Testis (tissue), 3 donors: Measurements from ENCODE around the gene SLC22A23. TPM values are rescaled to one million over a fixed set of nuclear protein-coding genes. Genes with fewer than 3 reads are reported as not detected.

Experiments used
- DNase-seq: peaks from one replicate; pipeline ENCODE4 v3.0.0-alpha.2; 2019
- H3K27ac ChIP-seq, 2 donors: fragments of 200-600 bp; sonication (generic); one replicate each; pipeline ENCODE4 v1.5.1; 2019
- H3K27me3 ChIP-seq: fragments of 200-600 bp; sonication (generic); one replicate; pipeline ENCODE4 v1.5.1; 2019
- H3K36me3 ChIP-seq: fragments of 200-600 bp; sonication (generic); one replicate; pipeline ENCODE4 v1.5.1; 2017; ENCODE audit warnings: low read depth; ENCODE audit errors: missing control alignments
- H3K4me1 ChIP-seq: fragments of 200-600 bp; sonication (generic); one replicate; pipeline ENCODE4 v1.5.1; 2019
- H3K4me3 ChIP-seq, 2 donors: fragments of 200-600 bp; sonication (generic); one replicate each; pipeline ENCODE4 v1.5.1; 2017 to 2019
- H3K9me3 ChIP-seq: fragments of 200-600 bp; sonication (generic); one replicate; pipeline ENCODE4 v1.5.1; 2017
- POLR2A ChIP-seq: fragments of 450-650 bp; IDR thresholded peaks from one replicate; pipeline ENCODE4 v1.6.1; 2017; ENCODE audit warnings: antibody characterized with exemption, mild to moderate bottlenecking, moderate library complexity
- WGBS, 2 donors: methylation state at CpG; one replicate each; pipeline ENCODE4 v1.1.5; 2018; 5-methylcytosine and 5-hydroxymethylcytosine counted together
- intact Hi-C: fragments of 100-400 bp; cut with DNase I; formaldehyde crosslinking; loops from one replicate; pipeline ENCODE4 v1.15.1; 2023; ENCODE audit warnings: low total_unique reads
- polyA plus RNA-seq: library from polyadenylated mRNA; stranded (reverse); fragments of 350-450 nt; fragmentation: Illumina TruSeq; extraction: RNeasy Lipid Tissue Mini Kit (QIAGEN cat#74804); gene quantifications from one replicate; pipeline ENCODE4 v1.2.3, GENCODE V29; 2014; ENCODE audit warnings: low read depth, low replicate concordance; ENCODE audit not compliant: insufficient read depth
- total RNA-seq, 2 donors: library from RNA; depleted of rRNA; stranded (reverse); fragments of >200 nt; gene quantifications; one replicate each; pipeline ENCODE4 v1.2.3, GENCODE V29; 2016
- TF ChIP-seq, protein P1 (sequence below), 3 experiments: fragments of 450-650 bp in 2 of 3; fragments of 200-600 bp in 1 of 3; sonication (generic) in 1 of 3; IDR thresholded peaks; one replicate each; pipeline ENCODE4 v1.5.1; 2016 to 2019; ENCODE audit warnings: antibody characterized with exemption in 3 of 3, mild to moderate bottlenecking in 2 of 3, moderate library complexity in 1 of 3

The SLC22A23 gene
- total and polyA plus RNA-seq, 3 donors from 2014 or later, result 9.0 to 20.9 (median 14.9) TPM

DNA sequence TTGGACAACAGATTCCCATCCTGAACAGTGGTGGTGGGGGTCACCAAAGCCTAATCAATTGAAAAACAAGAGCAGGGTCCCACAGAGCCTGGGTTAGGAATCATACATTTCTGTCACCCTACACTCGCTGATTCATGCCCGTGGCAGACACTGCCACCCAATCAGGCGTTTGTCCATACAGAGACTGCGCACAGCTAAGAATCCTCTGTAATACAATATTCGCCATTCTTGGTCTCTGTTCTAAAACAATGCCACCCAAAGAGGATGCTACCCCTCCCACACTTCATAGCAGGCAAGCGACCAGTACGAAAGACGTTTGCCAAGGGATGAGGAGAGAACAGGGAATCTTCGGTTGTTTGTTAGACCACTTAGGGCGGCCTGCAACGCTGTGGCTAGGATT is 28.1 kb upstream of the SLC22A23 start:
- no peaks in the 10 kb centered on the region for H3K36me3 ChIP-seq
- no peak overlapping the region for H3K27ac ChIP-seq
- intact Hi-C loops, result no loop called here
- no peak overlapping the region for H3K4me3 ChIP-seq
- no peaks in the 10 kb centered on the region for H3K4me1 ChIP-seq
- no peak for TF ChIP-seq POLR2A
- TF ChIP-seq, protein P1, sequence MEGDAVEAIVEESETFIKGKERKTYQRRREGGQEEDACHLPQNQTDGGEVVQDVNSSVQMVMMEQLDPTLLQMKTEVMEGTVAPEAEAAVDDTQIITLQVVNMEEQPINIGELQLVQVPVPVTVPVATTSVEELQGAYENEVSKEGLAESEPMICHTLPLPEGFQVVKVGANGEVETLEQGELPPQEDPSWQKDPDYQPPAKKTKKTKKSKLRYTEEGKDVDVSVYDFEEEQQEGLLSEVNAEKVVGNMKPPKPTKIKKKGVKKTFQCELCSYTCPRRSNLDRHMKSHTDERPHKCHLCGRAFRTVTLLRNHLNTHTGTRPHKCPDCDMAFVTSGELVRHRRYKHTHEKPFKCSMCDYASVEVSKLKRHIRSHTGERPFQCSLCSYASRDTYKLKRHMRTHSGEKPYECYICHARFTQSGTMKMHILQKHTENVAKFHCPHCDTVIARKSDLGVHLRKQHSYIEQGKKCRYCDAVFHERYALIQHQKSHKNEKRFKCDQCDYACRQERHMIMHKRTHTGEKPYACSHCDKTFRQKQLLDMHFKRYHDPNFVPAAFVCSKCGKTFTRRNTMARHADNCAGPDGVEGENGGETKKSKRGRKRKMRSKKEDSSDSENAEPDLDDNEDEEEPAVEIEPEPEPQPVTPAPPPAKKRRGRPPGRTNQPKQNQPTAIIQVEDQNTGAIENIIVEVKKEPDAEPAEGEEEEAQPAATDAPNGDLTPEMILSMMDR (IDR thresholded peaks at IDR 0.05), result no peak
- no peak for DNase-seq
- no peaks in the 10 kb centered on the region for H3K27me3 ChIP-seq
- WGBS, 2 donors, result 82 to 93% methylated on average over 11 of the region's 11 CpGs
- no peaks in the 10 kb centered on the region for H3K9me3 ChIP-seq

DNA sequence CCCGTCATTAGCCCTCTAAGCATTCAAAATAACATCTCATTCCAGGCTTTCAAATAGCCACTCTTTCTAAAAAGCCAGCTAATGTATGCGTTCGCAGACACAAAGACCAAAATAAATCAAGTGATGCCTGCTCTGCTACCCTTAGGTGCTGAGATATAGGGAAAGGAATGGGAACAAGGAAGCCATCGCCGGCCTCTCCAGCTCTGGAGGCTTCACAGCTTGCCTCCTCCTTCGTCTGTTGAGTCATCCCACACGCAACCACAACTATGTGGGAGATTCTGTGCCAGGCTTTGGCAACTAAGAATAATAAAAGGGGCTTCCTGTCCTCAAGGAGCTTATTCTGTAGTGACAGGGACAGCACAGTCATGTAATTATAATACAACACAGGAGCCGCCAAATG is 27.3 kb upstream of the SLC22A23 start:
- no peak overlapping the region for H3K27ac ChIP-seq
- H3K27me3 ChIP-seq, result no peaks in the 10 kb centered on the region
- no peak overlapping the region for H3K4me3 ChIP-seq
- H3K36me3 ChIP-seq, result no peaks in the 10 kb centered on the region
- TF ChIP-seq, protein P1 (IDR thresholded peaks at IDR 0.05), result no peak
- no peak for TF ChIP-seq POLR2A
- WGBS, 2 donors, result 90 to 96% methylated on average over 8 of the region's 8 CpGs
- H3K9me3 ChIP-seq, result no peaks in the 10 kb centered on the region
- DNase-seq, result no peak
- no peaks in the 10 kb centered on the region for H3K4me1 ChIP-seq
- intact Hi-C loops, result no loop called here

DNA sequence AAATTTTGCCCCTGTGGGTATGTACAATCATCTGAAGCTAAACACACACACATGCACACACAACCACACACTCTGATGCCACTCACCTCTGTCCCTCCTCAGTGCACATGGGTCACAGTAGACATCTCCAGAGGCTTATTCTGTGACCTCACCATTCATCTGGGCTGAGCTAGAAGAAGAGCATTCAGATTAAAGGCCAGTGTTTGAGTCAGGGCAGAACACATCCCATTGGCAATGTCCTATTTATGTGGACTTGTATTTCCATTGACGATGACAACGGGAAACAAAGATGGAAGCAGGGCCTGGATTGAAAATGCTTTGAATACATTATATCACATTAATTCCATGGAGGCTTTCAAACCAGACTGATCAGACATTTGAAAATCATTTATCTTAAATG is 26.8 kb upstream of the SLC22A23 start:
- H3K4me1 ChIP-seq, result no peaks in the 10 kb centered on the region
- 93 to 98% methylated on average over 2 of the region's 2 CpGs for WGBS, 2 donors
- intact Hi-C loops, result no loop called here
- H3K27me3 ChIP-seq, result no peaks in the 10 kb centered on the region
- no peaks in the 10 kb centered on the region for H3K36me3 ChIP-seq
- H3K4me3 ChIP-seq, result no peak overlapping the region
- TF ChIP-seq, protein P1 (IDR thresholded peaks at IDR 0.05), result no peak
- no peak for TF ChIP-seq POLR2A
- H3K27ac ChIP-seq, result no peak overlapping the region
- no peak for DNase-seq
- no peaks in the 10 kb centered on the region for H3K9me3 ChIP-seq

DNA sequence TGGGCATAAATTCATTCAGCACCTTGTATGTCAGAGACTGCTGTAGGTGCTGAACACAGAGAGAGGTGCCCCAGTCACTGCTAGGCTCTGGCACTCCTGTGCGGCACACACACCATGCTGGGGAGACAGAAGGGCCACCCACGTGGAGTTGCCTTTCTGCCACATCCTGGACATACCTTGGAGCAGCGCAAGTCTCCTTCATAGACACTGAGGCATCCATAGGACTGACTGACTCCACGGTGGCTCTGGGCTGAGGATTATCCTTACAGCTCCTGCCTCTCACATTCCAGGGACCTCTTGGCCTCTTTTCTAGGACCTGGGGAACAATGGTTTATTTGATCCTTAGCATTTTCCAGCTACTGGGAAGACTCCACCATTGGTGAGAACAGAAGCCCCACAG is 26.0 kb upstream of the SLC22A23 start:
- no peak overlapping the region for H3K27ac ChIP-seq
- no peaks in the 10 kb centered on the region for H3K9me3 ChIP-seq
- no peaks in the 10 kb centered on the region for H3K4me1 ChIP-seq
- WGBS, 2 donors, result 46 to 58% methylated on average over 2 to 4 of the region's 4 CpGs
- no peaks in the 10 kb centered on the region for H3K27me3 ChIP-seq
- TF ChIP-seq, protein P1 (IDR thresholded peaks at IDR 0.05), result no peak
- no peak for TF ChIP-seq POLR2A
- H3K36me3 ChIP-seq, result no peaks in the 10 kb centered on the region
- intact Hi-C loops, result no loop called here
- no peak overlapping the region for H3K4me3 ChIP-seq
- DNase-seq, result no peak

DNA sequence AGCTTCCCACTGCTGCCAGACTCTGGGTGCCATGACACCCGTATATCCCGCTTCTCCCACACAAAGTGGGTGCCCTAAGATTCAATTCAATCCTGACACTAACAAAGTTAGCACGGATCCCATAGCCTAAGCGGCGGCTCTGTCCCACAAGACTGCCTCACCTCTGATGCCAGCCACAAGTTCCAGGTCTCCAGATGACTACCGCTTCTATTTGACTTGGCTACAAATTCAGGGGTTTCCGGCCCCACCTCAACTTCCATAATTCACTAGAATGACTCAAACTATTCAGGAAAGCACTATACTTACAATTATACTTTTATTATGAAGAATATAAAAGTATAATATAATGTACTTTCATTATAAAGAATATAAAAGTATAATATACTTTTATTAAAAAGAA is 24.8 kb upstream of the SLC22A23 start:
- H3K4me1 ChIP-seq, result no peaks in the 10 kb centered on the region
- H3K9me3 ChIP-seq, result no peaks in the 10 kb centered on the region
- no peak for DNase-seq
- no peaks in the 10 kb centered on the region for H3K36me3 ChIP-seq
- H3K4me3 ChIP-seq, result no peak overlapping the region
- WGBS, 2 donors, result 96 to 98% methylated on average over 7 of the region's 7 CpGs
- H3K27me3 ChIP-seq, result no peaks in the 10 kb centered on the region
- intact Hi-C loops, result no loop called here
- TF ChIP-seq POLR2A, result no peak
- TF ChIP-seq, protein P1 (IDR thresholded peaks at IDR 0.05), result no peak
- H3K27ac ChIP-seq, result no peak overlapping the region
